Esophagus squamous epithelium (tissue), 4 donors: ENCODE data around the gene PLSCR2.

Experiments used
- POLR2A ChIP-seq, 4 donors: fragments of 450-650 bp; IDR thresholded peaks; one replicate each; pipeline ENCODE4 v1.6.1; 2017; ENCODE audit warnings: antibody characterized with exemption in 4 of 4, mild to moderate bottlenecking in 4 of 4, moderate library complexity in 3 of 4
- TF ChIP-seq, protein P1 (sequence below), 6 experiments: fragments of 450-650 bp in 4 of 6; fragments of 200-600 bp in 2 of 6; sonication (generic) in 2 of 6; IDR thresholded peaks; one replicate each; pipeline ENCODE4 v1.5.1; 2016 to 2019; ENCODE audit warnings: antibody characterized with exemption in 6 of 6, mild to moderate bottlenecking in 4 of 6, moderate library complexity in 4 of 6

DNA sequence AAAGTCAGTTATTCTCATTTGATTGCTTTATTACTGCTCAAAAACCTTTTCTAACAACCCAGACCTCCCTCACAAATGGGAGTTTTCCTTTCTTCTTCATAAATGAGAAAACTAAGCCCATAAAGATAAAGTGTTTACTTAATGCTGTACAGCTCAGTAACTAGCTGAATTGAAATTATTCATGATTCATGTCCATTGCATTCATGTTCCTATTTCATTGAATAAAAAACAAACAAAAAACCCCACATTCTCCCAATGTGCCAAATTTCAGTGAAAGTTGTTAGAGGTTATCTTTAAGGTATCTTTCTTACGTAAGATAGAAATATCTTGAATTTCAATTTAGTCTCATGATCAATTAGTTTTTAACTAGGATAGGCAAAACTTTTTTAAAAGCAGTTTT, 2.8 kb downstream of the PLSCR2 start:
- TF ChIP-seq POLR2A (IDR thresholded peaks at IDR 0.05), result no peak
- TF ChIP-seq, protein P1, sequence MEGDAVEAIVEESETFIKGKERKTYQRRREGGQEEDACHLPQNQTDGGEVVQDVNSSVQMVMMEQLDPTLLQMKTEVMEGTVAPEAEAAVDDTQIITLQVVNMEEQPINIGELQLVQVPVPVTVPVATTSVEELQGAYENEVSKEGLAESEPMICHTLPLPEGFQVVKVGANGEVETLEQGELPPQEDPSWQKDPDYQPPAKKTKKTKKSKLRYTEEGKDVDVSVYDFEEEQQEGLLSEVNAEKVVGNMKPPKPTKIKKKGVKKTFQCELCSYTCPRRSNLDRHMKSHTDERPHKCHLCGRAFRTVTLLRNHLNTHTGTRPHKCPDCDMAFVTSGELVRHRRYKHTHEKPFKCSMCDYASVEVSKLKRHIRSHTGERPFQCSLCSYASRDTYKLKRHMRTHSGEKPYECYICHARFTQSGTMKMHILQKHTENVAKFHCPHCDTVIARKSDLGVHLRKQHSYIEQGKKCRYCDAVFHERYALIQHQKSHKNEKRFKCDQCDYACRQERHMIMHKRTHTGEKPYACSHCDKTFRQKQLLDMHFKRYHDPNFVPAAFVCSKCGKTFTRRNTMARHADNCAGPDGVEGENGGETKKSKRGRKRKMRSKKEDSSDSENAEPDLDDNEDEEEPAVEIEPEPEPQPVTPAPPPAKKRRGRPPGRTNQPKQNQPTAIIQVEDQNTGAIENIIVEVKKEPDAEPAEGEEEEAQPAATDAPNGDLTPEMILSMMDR (IDR thresholded peaks at IDR 0.05), result no peak
